Forelimb muscle (tissue), 1 donor: ENCODE results near the gene ABHD6. TPM values are rescaled to one million over a fixed set of nuclear protein-coding genes. Genes with fewer than 3 reads are reported as not detected.
"Not testable (repeated sequence)": the region's sequence is repeated elsewhere in the genome, so short reads cannot be mapped to it uniquely, and the experiment has no call there.

Experiments used
- DNase-seq: peaks from one replicate; pipeline ENCODE4 v3.0.0-alpha.2; 2013; ENCODE audit warnings: low read depth
- polyA plus RNA-seq: library from polyadenylated mRNA; unstranded; fragments of 120-200 nt; gene quantifications from one replicate; pipeline ENCODE4 v1.2.1, GENCODE V29; 2013; ENCODE audit not compliant: insufficient read length

ABHD6 gene
- polyA plus RNA-seq, 1 donor, result 4.8 TPM

GRCh38 chr3:58209933-58210332 is 27.7 kb upstream of the ABHD6 start:
- no peak for DNase-seq

GRCh38 chr3:58210761-58211460 is 26.7 kb upstream of the ABHD6 start, which contains the start of gene DNASE1L3:
Gene DNASE1L3 (minus strand): TSS chr3:58210972. CDS start chr3:58210906, 66 bp downstream.
- no peak for DNase-seq

GRCh38 chr3:58214484-58215316 is 22.9 kb upstream of the ABHD6 start:
- DNase-seq, result no peak

GRCh38 chr3:58215317-58216025 is 22.1 kb upstream of the ABHD6 start:
- DNase-seq, result no peak

GRCh38 chr3:58216496-58217195 is 20.9 kb upstream of the ABHD6 start:
- DNase-seq, result no peak

- no peak for DNase-seq
Measured at GRCh38 chr3:58217209-58217811, 20.3 kb upstream of the ABHD6 start.

GRCh38 chr3:58218904-58219303 is 18.7 kb upstream of the ABHD6 start:
- DNase-seq, result no peak

- DNase-seq, result no peak
Measured at GRCh38 chr3:58222161-58222724, 15.3 kb upstream of the ABHD6 start.

GRCh38 chr3:58223855-58224254 is 13.7 kb upstream of the ABHD6 start:
- DNase-seq, result no peak

GRCh38 chr3:58227933-58228332 is 9.7 kb upstream of the ABHD6 start:
- DNase-seq, result not testable (repeated sequence)

- no peak for DNase-seq
Measured at GRCh38 chr3:58230876-58231552, 6.6 kb upstream of the ABHD6 start.

GRCh38 chr3:58231666-58232065 is 5.9 kb upstream of the ABHD6 start:
- no peak for DNase-seq

GRCh38 chr3:58234516-58234931 is 3.1 kb upstream of the ABHD6 start:
- no peak for DNase-seq

GRCh38 chr3:58235970-58236369 is 1.6 kb upstream of the ABHD6 start:
- no peak for DNase-seq

- DNase-seq, result no peak
Measured at GRCh38 chr3:58236527-58237237, 910 bp upstream of the ABHD6 start.

- no peak for DNase-seq
Measured at GRCh38 chr3:58237941-58238681, 519 bp downstream of the ABHD6 start.

GRCh38 chr3:58238830-58239229 is 1.2 kb downstream of the ABHD6 start:
- DNase-seq, result no peak

- no peak for DNase-seq
Measured at GRCh38 chr3:58241306-58242044, 3.9 kb downstream of the ABHD6 start.
